Measurements from ENCODE around the gene NR1I2. TPM values are rescaled to one million over a fixed set of nuclear protein-coding genes. Genes with fewer than 3 reads are reported as not detected.
A peak's percentile ranks its signal among the peaks of the same experiment; 100 is the strongest.

NR1I2 gene
- total and polyA plus RNA-seq, 2 donors from 2014 or later: 0.38 to 0.41 TPM

- intact Hi-C loops (cut with DNase I): no loop called here
- FAIRE-seq (no peak), DNase-seq (peak in 4 of 5 donors; percentile 24 to 48 (median 30))
- no peak for TF ChIP-seq CTCF (IDR thresholded peaks at IDR 0.05; ENCODE audit: borderline replicate concordance, extremely low read depth, insufficient read depth)
- Histone ChIP-seq H3K36me3 (ENCODE audit: control insufficient read depth in 2 of 3, insufficient read depth in 3 of 3, low read length in 3 of 3) (no peaks in the 10 kb centered on the region), H3K9me3 (ENCODE audit: control insufficient read depth in 2 of 3, insufficient read depth in 1 of 3, low read length in 3 of 3) (no peaks in the 10 kb centered on the region), H3K27me3 (ENCODE audit: control insufficient read depth, insufficient read depth, low read length) (no peaks in the 10 kb centered on the region), H3K4me3 (ENCODE audit: low read length in 3 of 3) (peak overlapping the region; percentile 36 to 61 (median 53)), H3K9ac (ENCODE audit: low read length in 3 of 3) (peak overlapping the region in 1 of 3 donors; percentile 30), H3K4me1 (ENCODE audit: control insufficient read depth in 2 of 3, insufficient read depth in 2 of 3, low read depth in 1 of 3, low read length in 3 of 3) (peaks cover 0 to 7% (median 0%) of the 10 kb centered on the region in 3 donors), H3K27ac (ENCODE audit: low read depth in 2 of 2, low read length in 2 of 2) (no peak overlapping the region)
These were observed 27.5 kb downstream of the NR1I2 start for GRCh38 chr3:119809249-119810017.

GRCh38 chr3:119810018-119810435, 28.1 kb downstream of the NR1I2 start:
- FAIRE-seq: no peak

GRCh38 chr3:119812491-119813058, 30.7 kb downstream of the NR1I2 start:
- H3K36me3 ChIP-seq (ENCODE audit: control insufficient read depth in 2 of 3, insufficient read depth in 3 of 3, low read length in 3 of 3): no peaks in the 10 kb centered on the region
- no peak overlapping the region for H3K27ac ChIP-seq (ENCODE audit: low read depth in 2 of 2, low read length in 2 of 2)
- H3K9me3 ChIP-seq (ENCODE audit: control insufficient read depth in 2 of 3, insufficient read depth in 1 of 3, low read length in 3 of 3): no peaks in the 10 kb centered on the region
- TF ChIP-seq CTCF (IDR thresholded peaks at IDR 0.05; ENCODE audit: borderline replicate concordance, extremely low read depth, insufficient read depth): no peak
- no peak overlapping the region for H3K9ac ChIP-seq (ENCODE audit: low read length in 3 of 3)
- H3K4me1 ChIP-seq (ENCODE audit: control insufficient read depth in 2 of 3, insufficient read depth in 2 of 3, low read depth in 1 of 3, low read length in 3 of 3): peaks cover 0 to 7% (median 0%) of the 10 kb centered on the region in 3 donors
- no peak for FAIRE-seq
- H3K27me3 ChIP-seq (ENCODE audit: control insufficient read depth, insufficient read depth, low read length): no peaks in the 10 kb centered on the region
- H3K4me3 ChIP-seq (ENCODE audit: low read length in 3 of 3): no peak overlapping the region
- no peak for DNase-seq
- intact Hi-C loops (cut with DNase I): no loop called here

More at GRCh38 chr3:119810018-119810435, 28.1 kb downstream of the NR1I2 start:
- intact Hi-C loops (cut with DNase I): no loop called here
- no peak overlapping the region for H3K27ac ChIP-seq (ENCODE audit: low read depth in 2 of 2, low read length in 2 of 2)
- peak overlapping the region; percentile 47 to 61 (median 53) for H3K4me3 ChIP-seq (ENCODE audit: low read length in 3 of 3)
- no peaks in the 10 kb centered on the region for H3K27me3 ChIP-seq (ENCODE audit: control insufficient read depth, insufficient read depth, low read length)
- peak; percentile 51 to 81 (median 59) for DNase-seq
- no peak for TF ChIP-seq CTCF (IDR thresholded peaks at IDR 0.05; ENCODE audit: borderline replicate concordance, extremely low read depth, insufficient read depth)
- no peaks in the 10 kb centered on the region for H3K9me3 ChIP-seq (ENCODE audit: control insufficient read depth in 2 of 3, insufficient read depth in 1 of 3, low read length in 3 of 3)
- no peaks in the 10 kb centered on the region for H3K36me3 ChIP-seq (ENCODE audit: control insufficient read depth in 2 of 3, insufficient read depth in 3 of 3, low read length in 3 of 3)
- peaks cover 0 to 7% (median 0%) of the 10 kb centered on the region in 3 donors for H3K4me1 ChIP-seq (ENCODE audit: control insufficient read depth in 2 of 3, insufficient read depth in 2 of 3, low read depth in 1 of 3, low read length in 3 of 3)
- H3K9ac ChIP-seq (ENCODE audit: low read length in 3 of 3): no peak overlapping the region
